Large intestine (tissue), 3 donors: ENCODE results near the gene SEC14L2. TPM values are rescaled to one million over a fixed set of nuclear protein-coding genes. Genes with fewer than 3 reads are reported as not detected.

Experiments used
- DNase-seq, 2 donors: peaks; one replicate each; pipeline versions ENCODE4 v3.0.0 to v3.0.0-alpha.2; 2013
- H3K27ac ChIP-seq: one replicate; pipeline ENCODE4 v1.5.1; 2013; ENCODE audit warnings: low read length
- H3K27me3 ChIP-seq: 2 replicates; pipeline ENCODE4 v1.6.1; 2013; ENCODE audit warnings: low read length; ENCODE audit not compliant: control insufficient read depth, insufficient read depth
- H3K36me3 ChIP-seq: 2 replicates; pipeline ENCODE4 v1.6.1; 2013; ENCODE audit warnings: low read length; ENCODE audit not compliant: control insufficient read depth, insufficient read depth
- H3K4me1 ChIP-seq: one replicate; pipeline ENCODE4 v1.6.1; 2013; ENCODE audit warnings: low read length; ENCODE audit not compliant: control insufficient read depth, insufficient read depth
- H3K4me3 ChIP-seq: one replicate; pipeline ENCODE4 v1.5.1; 2013; ENCODE audit warnings: low read length
- H3K9me3 ChIP-seq: one replicate; pipeline ENCODE4 v1.6.1; 2013; ENCODE audit warnings: mild to moderate bottlenecking, low read depth, low read length, moderate library complexity; ENCODE audit not compliant: control insufficient read depth
- WGBS: methylation state at CpG from one replicate; pipeline ENCODE4 v1.1.5; 2013; ENCODE audit warnings: low lambda C conversion rate; ENCODE audit not compliant: insufficient coverage; 5-methylcytosine and 5-hydroxymethylcytosine counted together
- polyA plus RNA-seq: library from polyadenylated mRNA; unstranded; fragments of 120-200 nt; gene quantifications from one replicate; pipeline ENCODE4 v1.2.1, GENCODE V29; 2013

The SEC14L2 gene
- polyA plus RNA-seq, 1 donor = 27.5 TPM

DNA sequence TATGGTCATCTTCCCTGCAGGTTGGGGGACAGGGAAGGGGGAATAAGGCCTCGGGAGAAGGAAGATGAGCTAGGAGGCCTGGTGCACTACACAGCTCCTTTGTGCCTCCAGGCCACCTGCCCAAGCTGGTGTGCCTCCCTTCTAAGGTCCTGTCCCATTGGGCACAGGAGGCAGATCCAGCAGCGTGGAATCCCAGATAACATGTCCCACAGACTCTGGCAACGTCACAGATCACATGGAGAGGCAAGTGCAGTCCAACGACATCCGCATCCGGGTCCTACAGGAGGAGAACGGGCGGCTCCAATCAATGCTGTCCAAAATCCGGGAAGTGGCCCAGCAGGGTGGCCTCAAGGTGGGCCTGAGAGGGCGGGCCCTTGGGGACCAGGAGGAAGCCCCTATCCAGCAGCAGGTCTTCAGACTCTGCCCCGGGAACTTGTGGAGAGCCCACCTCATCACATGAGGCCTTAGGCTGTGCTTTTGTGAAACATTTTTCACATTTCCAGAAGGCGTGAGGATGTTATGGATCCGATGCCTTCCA, 21.4 kb upstream of the SEC14L2 start:
- no peaks in the 10 kb centered on the region for H3K9me3 ChIP-seq
- DNase-seq = no peak
- no peaks in the 10 kb centered on the region for H3K4me1 ChIP-seq
- no peaks in the 10 kb centered on the region for H3K27me3 ChIP-seq
- no peak overlapping the region for H3K27ac ChIP-seq
- WGBS = no CpG with 5 or more reads among the region's 13 CpGs
- H3K36me3 ChIP-seq = peaks cover 8% of the 10 kb centered on the region
- H3K4me3 ChIP-seq = no peak overlapping the region

DNA sequence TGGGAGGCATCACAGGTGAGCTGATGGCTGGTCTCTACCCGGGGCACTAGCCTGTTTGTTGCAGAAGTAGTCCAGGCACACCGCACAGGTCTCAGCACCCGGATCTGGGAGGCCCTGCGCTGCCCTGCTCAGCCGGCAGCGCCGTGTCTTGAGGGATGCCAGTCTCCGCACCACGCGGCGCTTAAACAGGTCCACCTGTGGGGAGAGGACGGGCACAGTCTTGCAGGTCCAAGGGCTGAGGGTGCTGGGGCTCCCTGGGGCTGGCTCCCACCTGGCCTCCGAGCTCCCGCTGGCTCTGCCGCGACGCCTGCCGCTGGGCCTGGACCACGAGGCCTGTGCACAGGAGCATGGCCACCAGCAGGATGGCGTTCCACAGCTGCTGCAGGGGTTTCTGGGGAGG, 16.8 kb upstream of the SEC14L2 start:
- H3K4me3 ChIP-seq = no peak overlapping the region
- WGBS = no CpG with 5 or more reads among the region's 20 CpGs
- no peaks in the 10 kb centered on the region for H3K27me3 ChIP-seq
- DNase-seq = no peak
- H3K27ac ChIP-seq = no peak overlapping the region
- peaks cover 25% of the 10 kb centered on the region for H3K36me3 ChIP-seq
- no peaks in the 10 kb centered on the region for H3K4me1 ChIP-seq
- H3K9me3 ChIP-seq = no peaks in the 10 kb centered on the region

DNA sequence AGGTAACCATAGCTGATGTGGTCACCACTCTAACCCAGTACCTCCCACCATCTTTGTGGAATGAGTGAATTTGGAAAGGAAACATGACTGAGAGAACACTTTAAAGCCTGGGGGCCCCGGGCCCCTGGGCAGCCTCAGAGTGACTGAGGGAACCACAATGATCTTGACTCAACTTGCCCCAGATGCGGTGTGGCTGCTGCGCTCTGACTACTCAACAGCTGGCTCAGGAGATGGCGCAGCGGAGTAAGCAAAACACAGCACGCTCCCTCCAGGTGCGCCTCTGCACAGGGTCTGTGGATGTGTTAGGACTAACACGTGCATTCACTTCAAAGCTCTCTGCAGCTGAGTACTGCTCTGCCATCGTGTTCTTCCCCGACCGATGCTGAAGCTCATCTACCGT, 15.6 kb upstream of the SEC14L2 start:
- Histone ChIP-seq H3K9me3 (no peaks in the 10 kb centered on the region), H3K36me3 (peaks cover 25% of the 10 kb centered on the region), H3K27ac (no peak overlapping the region), H3K4me1 (peaks cover 4% of the 10 kb centered on the region), H3K27me3 (no peaks in the 10 kb centered on the region), H3K4me3 (no peak overlapping the region)
- DNase-seq = no peak
- no CpG with 5 or more reads among the region's 12 CpGs for WGBS

DNA sequence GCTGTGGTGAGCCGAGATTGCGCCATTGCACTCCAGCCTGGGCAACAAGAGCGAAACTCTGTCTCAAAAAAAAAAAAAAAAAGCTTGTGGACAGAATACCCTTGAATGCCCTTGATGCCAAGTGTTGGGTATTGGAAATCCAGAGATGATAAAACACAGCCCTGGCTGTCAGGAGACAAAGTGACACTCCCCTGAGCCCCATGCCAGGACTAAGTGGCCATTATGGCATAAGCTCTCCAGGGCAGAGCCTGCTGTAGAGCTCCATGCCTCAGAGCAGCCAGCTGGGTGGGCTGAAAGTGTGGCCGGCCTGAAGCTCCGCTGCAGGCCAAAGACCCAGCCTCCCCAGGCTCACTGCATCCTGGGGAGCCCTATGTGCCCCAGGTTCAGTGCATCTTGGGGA, 14.5 kb upstream of the SEC14L2 start:
- peaks cover 24% of the 10 kb centered on the region for H3K36me3 ChIP-seq
- DNase-seq = no peak

DNA sequence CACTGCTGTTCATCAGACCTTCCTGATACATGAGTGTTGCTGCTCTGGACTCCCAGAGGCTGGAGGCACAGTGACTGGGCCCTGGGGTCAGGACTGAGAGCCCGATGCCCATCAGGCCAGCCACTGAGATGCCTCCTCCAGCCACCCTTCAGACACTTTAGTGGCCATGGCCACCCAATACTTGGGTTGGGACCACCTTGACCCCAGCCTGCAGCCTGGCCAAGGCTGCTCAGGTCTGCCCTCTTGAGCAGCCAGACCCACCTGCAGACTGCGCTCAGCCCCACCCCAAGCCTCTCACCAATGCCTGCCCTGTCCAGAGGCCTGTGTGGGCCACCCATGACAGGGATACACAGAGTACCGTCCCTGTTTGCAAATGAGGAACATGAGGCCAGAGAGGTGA, 13.8 kb upstream of the SEC14L2 start:
- Histone ChIP-seq H3K36me3 (peaks cover 24% of the 10 kb centered on the region), H3K9me3 (no peaks in the 10 kb centered on the region), H3K27me3 (no peaks in the 10 kb centered on the region), H3K4me3 (no peak overlapping the region), H3K27ac (no peak overlapping the region), H3K4me1 (peaks cover 9% of the 10 kb centered on the region)
- WGBS = no CpG with 5 or more reads among the region's 3 CpGs
- DNase-seq = no peak

More for the DNA sequence above, 14.5 kb upstream of the SEC14L2 start:
- H3K27ac ChIP-seq = no peak overlapping the region
- H3K9me3 ChIP-seq = no peaks in the 10 kb centered on the region
- no peak overlapping the region for H3K4me3 ChIP-seq
- peaks cover 9% of the 10 kb centered on the region for H3K4me1 ChIP-seq
- WGBS = no CpG with 5 or more reads among the region's 5 CpGs
- no peaks in the 10 kb centered on the region for H3K27me3 ChIP-seq

DNA sequence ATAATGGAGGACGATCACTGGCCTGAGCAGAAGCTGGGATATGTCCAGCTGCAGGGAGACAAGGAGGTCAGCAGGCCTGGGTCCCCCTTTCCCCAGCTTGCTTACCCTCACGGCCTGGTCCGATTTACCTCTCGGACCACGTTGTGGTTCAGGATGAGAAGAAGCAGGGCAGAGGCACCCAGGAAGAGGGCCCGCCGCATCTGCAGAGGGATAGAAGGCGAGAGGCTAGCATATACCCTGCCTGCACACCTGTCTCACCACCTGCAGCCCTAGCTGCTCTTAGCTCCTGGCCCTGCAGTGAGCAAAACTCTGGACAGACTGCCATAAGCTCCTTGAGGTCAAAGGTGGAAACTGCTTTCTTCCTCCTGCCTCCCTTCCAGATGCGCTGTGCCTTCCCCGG, 10.9 kb upstream of the SEC14L2 start:
- H3K4me1 ChIP-seq = peaks cover 9% of the 10 kb centered on the region

DNA sequence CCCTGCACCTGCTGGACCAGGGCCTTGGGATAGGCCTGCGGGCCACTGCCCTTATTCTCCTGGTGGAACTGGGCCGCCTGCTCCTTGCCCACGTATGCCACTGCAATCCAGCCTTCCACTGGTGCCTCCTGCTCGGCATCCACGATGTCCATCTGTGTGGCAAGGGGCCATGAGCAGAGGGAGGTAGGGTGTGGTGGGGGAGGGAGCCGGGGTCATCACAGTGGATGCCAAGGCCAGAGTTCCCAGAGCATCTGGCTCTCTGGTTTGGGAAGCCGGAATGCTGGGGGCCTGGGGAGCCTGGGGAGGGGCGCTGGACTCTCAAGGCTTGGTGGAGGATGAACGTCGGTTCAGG, 10.2 kb upstream of the SEC14L2 start:
- peaks cover 9% of the 10 kb centered on the region for H3K4me1 ChIP-seq
- no peaks in the 10 kb centered on the region for H3K27me3 ChIP-seq
- no peaks in the 10 kb centered on the region for H3K9me3 ChIP-seq
- no CpG with 5 or more reads among the region's 10 CpGs for WGBS
- H3K27ac ChIP-seq = no peak overlapping the region
- peak overlapping the region; percentile 45 for H3K4me3 ChIP-seq
- peaks cover 14% of the 10 kb centered on the region for H3K36me3 ChIP-seq
- no peak for DNase-seq

More for the DNA sequence above, 10.9 kb upstream of the SEC14L2 start:
- Histone ChIP-seq H3K27ac (no peak overlapping the region), H3K4me3 (no peak overlapping the region), H3K9me3 (no peaks in the 10 kb centered on the region), H3K27me3 (no peaks in the 10 kb centered on the region), H3K36me3 (peaks cover 18% of the 10 kb centered on the region)
- DNase-seq = no peak
- WGBS = no CpG with 5 or more reads among the region's 10 CpGs

DNA sequence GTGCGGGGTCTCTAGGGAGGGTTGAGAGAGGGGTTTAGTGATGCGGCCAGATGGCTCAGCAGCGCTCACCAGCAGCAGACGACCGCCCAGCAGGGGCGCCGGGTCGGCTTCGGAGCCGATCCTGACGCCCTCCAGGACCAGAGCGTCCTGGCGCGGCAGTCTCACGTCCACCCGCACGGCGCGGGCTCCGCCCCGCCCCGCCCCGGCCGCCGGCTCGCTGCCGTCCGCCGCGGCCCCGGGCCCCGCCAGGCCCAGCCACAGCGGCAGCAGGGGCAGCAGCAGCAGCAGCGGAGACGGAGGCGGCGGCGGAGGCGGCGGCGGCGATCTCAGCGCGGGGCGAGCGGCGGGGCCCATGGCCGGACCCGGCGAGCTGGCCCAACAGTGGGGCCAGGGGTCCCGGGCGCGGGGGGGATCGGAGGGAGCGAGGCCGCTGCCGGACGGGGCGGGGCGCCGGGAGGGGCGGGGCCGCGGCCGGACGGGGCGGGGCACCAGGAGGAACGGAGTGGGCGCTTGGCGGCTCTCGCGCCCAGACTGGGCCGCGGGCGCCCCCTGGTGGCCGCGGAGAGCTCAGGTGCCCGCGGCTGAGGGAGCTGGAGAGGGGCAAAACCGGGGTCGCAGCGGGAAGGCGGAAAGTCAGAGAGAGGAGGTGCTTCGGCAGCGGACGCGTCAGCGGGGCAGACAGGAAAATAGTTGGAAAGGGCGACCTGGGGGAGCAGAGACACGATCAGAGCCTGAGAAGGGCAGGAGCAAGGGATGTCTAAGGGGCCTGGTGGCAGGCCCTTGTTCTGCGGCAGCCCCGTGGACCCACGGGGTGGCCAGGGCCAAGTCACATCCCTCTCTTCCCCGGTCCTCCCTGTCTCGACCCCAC, 9.6 kb upstream of the SEC14L2 start, which contains the start of gene RNF215:
RNF215 (minus strand) TSS at position 452 of the 868 bp plus-strand sequence; CDS start at position 354, 98 bp downstream.
- peaks cover 9% of the 10 kb centered on the region for H3K4me1 ChIP-seq
- H3K27me3 ChIP-seq = no peaks in the 10 kb centered on the region
- peaks cover 14% of the 10 kb centered on the region for H3K36me3 ChIP-seq
- H3K9me3 ChIP-seq = no peaks in the 10 kb centered on the region
- DNase-seq = peak; percentile 77 to 80
- H3K4me3 ChIP-seq = peak within 1 kb of the TSS; percentile 45
- H3K27ac ChIP-seq = no peak within 1 kb of the TSS
- no CpG with 5 or more reads among the region's 95 CpGs for WGBS

DNA sequence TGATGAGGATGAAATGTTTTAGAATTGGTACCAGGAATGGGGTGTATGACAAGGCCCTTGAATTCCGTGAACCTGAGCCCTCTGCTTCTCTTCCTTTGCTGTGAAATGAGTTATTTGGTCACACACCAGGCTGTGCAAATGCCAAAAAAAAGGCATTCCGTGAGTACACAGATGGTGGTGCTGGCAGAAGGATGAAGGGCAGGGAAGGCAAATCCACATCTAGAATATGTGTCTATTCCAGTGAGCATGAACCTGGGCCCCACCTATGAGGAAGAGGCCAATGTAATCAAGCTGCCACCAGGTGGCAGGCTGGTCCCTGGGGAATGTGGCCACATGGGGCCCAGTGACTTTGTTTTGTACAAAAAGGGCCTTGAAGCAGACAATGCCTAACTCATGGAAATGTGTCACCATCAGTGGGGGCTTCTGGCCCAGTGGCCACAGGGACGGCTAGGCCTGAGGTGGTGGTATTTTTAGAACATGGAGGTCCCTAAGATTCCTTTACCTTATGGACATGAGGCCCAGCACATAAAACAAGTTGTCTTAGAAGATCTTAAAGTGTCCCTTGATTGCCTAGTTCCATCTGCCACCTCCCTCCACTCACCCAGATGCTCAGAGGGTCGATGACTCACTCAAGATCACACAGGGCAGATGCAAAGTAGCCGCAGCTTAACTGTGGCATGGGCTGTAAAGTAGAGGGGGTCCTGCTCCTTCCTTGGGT, 5.7 kb upstream of the SEC14L2 start:
- Histone ChIP-seq H3K27me3 (no peaks in the 10 kb centered on the region), H3K36me3 (no peaks in the 10 kb centered on the region), H3K4me3 (no peak overlapping the region), H3K4me1 (peaks cover 14% of the 10 kb centered on the region), H3K9me3 (no peaks in the 10 kb centered on the region), H3K27ac (no peak overlapping the region)
- DNase-seq = peak; percentile 75
- WGBS = no CpG with 5 or more reads among the region's 5 CpGs

DNA sequence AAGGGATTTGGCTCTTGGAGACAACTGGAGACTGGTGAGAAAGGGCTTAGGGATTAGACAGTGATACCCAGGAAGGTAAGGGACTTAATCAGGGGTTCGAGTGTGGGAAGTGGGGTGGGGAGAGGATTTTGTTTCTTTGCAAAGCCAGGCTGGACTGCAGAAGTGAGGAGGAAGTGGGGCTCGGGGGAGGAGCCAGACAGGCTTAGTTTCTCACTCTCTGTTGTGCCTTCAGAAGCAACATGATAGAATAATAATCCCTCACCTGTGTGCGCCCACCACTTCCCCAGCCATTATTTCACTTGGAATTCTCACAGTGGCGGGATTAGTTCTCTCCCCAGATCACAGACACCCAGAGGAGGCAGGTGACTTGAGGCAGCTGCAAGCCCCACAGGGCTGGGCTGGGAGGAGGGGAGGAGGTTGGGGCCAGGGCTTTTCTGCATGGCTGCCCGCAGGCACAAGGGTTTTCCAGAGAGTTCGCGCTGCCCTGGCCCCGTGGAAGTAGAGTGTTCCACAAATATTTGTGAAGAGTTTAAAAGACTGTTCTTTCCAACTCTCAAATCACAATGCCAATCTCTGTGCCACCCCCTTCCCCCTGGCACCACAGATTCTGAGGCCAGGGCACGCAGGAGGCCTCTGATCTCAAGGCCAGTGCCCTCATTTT, 4.0 kb upstream of the SEC14L2 start:
- no peaks in the 10 kb centered on the region for H3K9me3 ChIP-seq
- DNase-seq = no peak
- H3K4me3 ChIP-seq = no peak overlapping the region
- no CpG with 5 or more reads among the region's 9 CpGs for WGBS
- no peak overlapping the region for H3K27ac ChIP-seq
- peaks cover 17% of the 10 kb centered on the region for H3K4me1 ChIP-seq
- no peaks in the 10 kb centered on the region for H3K36me3 ChIP-seq
- H3K27me3 ChIP-seq = no peaks in the 10 kb centered on the region
